H9 (cell line): ENCODE data around the gene PCCA. TPM values are rescaled to one million over a fixed set of nuclear protein-coding genes. Genes with fewer than 3 reads are reported as not detected.

ENCODE experiments used
- DNase-seq: peaks from one replicate; pipeline ENCODE4 v3.0.0-alpha.2; 2017
- H2AFZ ChIP-seq: one replicate; pipeline ENCODE4 v1.6.1; 2013; ENCODE audit warnings: mild to moderate bottlenecking, low read length, control low read depth, moderate library complexity
- H2AK5ac ChIP-seq: 2 replicates; pipeline ENCODE4 v1.6.1; 2013; ENCODE audit warnings: low read length, control low read depth, mixed read lengths; ENCODE audit not compliant: insufficient read length
- H2BK120ac ChIP-seq: one replicate; pipeline ENCODE4 v1.6.1; 2013; ENCODE audit warnings: low read depth, mild to moderate bottlenecking, low read length, control low read depth, inconsistent platforms; ENCODE audit not compliant: poor library complexity, severe bottlenecking
- H2BK12ac ChIP-seq: 2 replicates; pipeline ENCODE4 v1.6.1; 2013; ENCODE audit warnings: low read length, control low read depth, mixed read lengths, low read depth; ENCODE audit not compliant: insufficient read length
- H2BK15ac ChIP-seq: 2 replicates; pipeline ENCODE4 v1.6.1; 2013; ENCODE audit warnings: low read depth, low read length, control low read depth
- H2BK20ac ChIP-seq: one replicate; pipeline ENCODE4 v1.6.1; 2013; ENCODE audit warnings: low read depth, mild to moderate bottlenecking, low read length, control low read depth, inconsistent platforms; ENCODE audit not compliant: poor library complexity, severe bottlenecking
- H2BK5ac ChIP-seq: 2 replicates; pipeline ENCODE4 v1.6.1; 2013; ENCODE audit warnings: low read length, control low read depth, mixed read lengths; ENCODE audit not compliant: insufficient read length
- H3K14ac ChIP-seq: 2 replicates; pipeline ENCODE4 v1.6.1; 2013; ENCODE audit warnings: low read length, control low read depth; ENCODE audit not compliant: insufficient read depth
- H3K18ac ChIP-seq: 2 replicates; pipeline ENCODE4 v1.6.1; 2013; ENCODE audit warnings: low read depth, mild to moderate bottlenecking, mixed read lengths, low read length, control low read depth; ENCODE audit not compliant: insufficient read length
- H3K23ac ChIP-seq: 2 replicates; pipeline ENCODE4 v1.6.1; 2013; ENCODE audit warnings: low read length, control low read depth, mixed read lengths, low read depth; ENCODE audit not compliant: insufficient read length
- H3K23me2 ChIP-seq: 2 replicates; pipeline ENCODE4 v1.6.1; 2013; ENCODE audit warnings: low read depth, mild to moderate bottlenecking, mixed read lengths, low read length, control low read depth; ENCODE audit not compliant: insufficient read length, poor library complexity, severe bottlenecking
- H3K27ac ChIP-seq: 2 replicates; pipeline ENCODE4 v1.5.1; 2013; ENCODE audit warnings: low read length, control low read depth, mixed read lengths, low read depth; ENCODE audit not compliant: insufficient read length
- H3K27me3 ChIP-seq: 2 replicates; pipeline ENCODE4 v1.6.1; 2013; ENCODE audit warnings: low read length, control low read depth, inconsistent platforms; ENCODE audit not compliant: insufficient read depth
- H3K4ac ChIP-seq: 2 replicates; pipeline ENCODE4 v1.6.1; 2013; ENCODE audit warnings: low read depth, mild to moderate bottlenecking, control low read depth, inconsistent platforms, low read length, moderate library complexity
- H3K4me1 ChIP-seq: 2 replicates; pipeline ENCODE4 v1.6.1; 2013; ENCODE audit warnings: low read length, control low read depth, inconsistent platforms; ENCODE audit not compliant: insufficient read depth
- H3K4me2 ChIP-seq: 2 replicates; pipeline ENCODE4 v1.6.1; 2013; ENCODE audit warnings: low read length, control low read depth, mixed read lengths; ENCODE audit not compliant: insufficient read length, insufficient read depth
- H3K56ac ChIP-seq: 2 replicates; pipeline ENCODE4 v1.6.1; 2013; ENCODE audit warnings: low read depth, mild to moderate bottlenecking, mixed read lengths, low read length, control low read depth; ENCODE audit not compliant: insufficient read length
- H3K79me1 ChIP-seq: 2 replicates; pipeline ENCODE4 v1.6.1; 2013; ENCODE audit warnings: low read depth, mild to moderate bottlenecking, moderate library complexity, low read length, control low read depth, inconsistent platforms; ENCODE audit not compliant: insufficient read depth, poor library complexity, severe bottlenecking
- H3K79me2 ChIP-seq: 2 replicates; pipeline ENCODE4 v1.6.1; 2013; ENCODE audit warnings: low read length, control low read depth, inconsistent platforms; ENCODE audit not compliant: insufficient read depth
- H3K9ac ChIP-seq: 2 replicates; pipeline ENCODE4 v1.6.1; 2013; ENCODE audit warnings: low read length, control low read depth, mixed read lengths; ENCODE audit not compliant: insufficient read length; ENCODE audit errors: extremely low read depth
- H3K9me3 ChIP-seq: one replicate; pipeline ENCODE4 v1.6.1; 2013; ENCODE audit warnings: low read depth, low read length, inconsistent platforms; ENCODE audit not compliant: control insufficient read depth
- H3T11ph ChIP-seq: one replicate; pipeline ENCODE4 v1.6.1; 2013; ENCODE audit warnings: mild to moderate bottlenecking, low read length, control low read depth, inconsistent platforms
- H4K20me1 ChIP-seq: one replicate; pipeline ENCODE4 v1.6.1; 2013; ENCODE audit not compliant: control insufficient read depth, insufficient read length, insufficient read depth
- H4K5ac ChIP-seq: 2 replicates; pipeline ENCODE4 v1.6.1; 2013; ENCODE audit warnings: low read depth, mild to moderate bottlenecking, mixed read lengths, low read length, control low read depth; ENCODE audit not compliant: insufficient read length
- H4K8ac ChIP-seq: replicated peaks from 2 replicates; pipeline ENCODE4 v1.6.1; 2013; ENCODE audit warnings: low read length, control low read depth, mixed read lengths, low read depth; ENCODE audit not compliant: insufficient read length
- H4K91ac ChIP-seq: 2 replicates; pipeline ENCODE4 v1.6.1; 2013; ENCODE audit warnings: low read depth, mild to moderate bottlenecking, moderate library complexity, mixed read lengths, low read length, control low read depth; ENCODE audit not compliant: insufficient read length
- H3K27ac Mint-ChIP-seq, 3 experiments: 2 replicates in 2 of 3; 3 replicates in 1 of 3; pipeline ENCODE4 v1.8.0; 2020 to 2021; ENCODE audit warnings: mixed read lengths in 3 of 3, mild to moderate bottlenecking in 1 of 3, moderate library complexity in 1 of 3
- H3K27me3 Mint-ChIP-seq: 2 replicates; pipeline ENCODE4 v1.8.0; 2021; ENCODE audit warnings: low read depth, mild to moderate bottlenecking, moderate library complexity, mixed read lengths
- H3K36me3 Mint-ChIP-seq, 3 experiments: 2 replicates in 2 of 3; 3 replicates in 1 of 3; pipeline ENCODE4 v1.8.0; 2020 to 2021; ENCODE audit warnings: low read depth in 3 of 3, mixed read lengths in 3 of 3; ENCODE audit not compliant: insufficient read depth in 1 of 3
- H3K4me1 Mint-ChIP-seq, 2 experiments: 2 replicates each; pipeline ENCODE4 v1.8.0; 2020; ENCODE audit warnings: mixed read lengths in 2 of 2
- H3K4me3 Mint-ChIP-seq, 2 experiments: 2 replicates in 1 of 2; 3 replicates in 1 of 2; pipeline ENCODE4 v1.8.0; 2020 to 2021; ENCODE audit warnings: mild to moderate bottlenecking in 2 of 2, mixed read lengths in 2 of 2, moderate library complexity in 1 of 2
- H3K9me3 Mint-ChIP-seq, 2 experiments: 2 replicates in 1 of 2; 3 replicates in 1 of 2; pipeline ENCODE4 v1.8.0; 2020; ENCODE audit warnings: mild to moderate bottlenecking in 2 of 2, mixed read lengths in 2 of 2, moderate library complexity in 1 of 2
- CTCF ChIP-seq: fragments of 200-600 bp; sonication (generic); conservative IDR thresholded peaks from 3 replicates; pipeline ENCODE4 v1.8.0; 2021; ENCODE audit warnings: antibody characterized with exemption, mild to moderate bottlenecking
- WGBS: extraction: QIAGEN DNeasy Blood & Tissue Kit; methylation state at CpG from one replicate; pipeline ENCODE4 v1.1.7; 2013; ENCODE audit warnings: missing lambda C conversion rate, low lambda C conversion rate, mixed read lengths; ENCODE audit not compliant: insufficient read length; ENCODE audit errors: extremely low coverage; 5-methylcytosine and 5-hydroxymethylcytosine counted together
- total RNA-seq: library from RNA; stranded (reverse); gene quantifications from 2 replicates; pipeline ENCODE4 v1.2.1, GENCODE V29; 2021

Gene PCCA
- total RNA-seq, 1 experiment from 2014 or later: 56.5 TPM

- no peak overlapping the region for H2BK120ac ChIP-seq
- Mint-ChIP-seq H3K27me3 (no peaks in the 10 kb centered on the region), H3K36me3 (peaks cover 0 to 8% (median 5%) of the 10 kb centered on the region in 3 experiments; a peak in 5 of 7 replicates), H3K27ac (peak overlapping the region in 1 of 3 experiments; percentile 87; a peak in 4 of 7 replicates), H3K4me1 (peaks cover 25 to 30% of the 10 kb centered on the region in 2 experiments), H3K4me3 (no peak overlapping the region; a peak in 1 of 5 replicates), H3K9me3 (no peaks in the 10 kb centered on the region)
- H4K91ac ChIP-seq: no peak overlapping the region
- H2BK15ac ChIP-seq: no peak overlapping the region
- H3K4me1 ChIP-seq: peaks cover 5% of the 10 kb centered on the region; the same call in 1 of the 2 replicates
- H4K5ac ChIP-seq: no peak overlapping the region
- DNase-seq: no peak
- H3K79me1 ChIP-seq: no peaks in the 10 kb centered on the region
- H2BK12ac ChIP-seq: no peak overlapping the region
- no peak for TF ChIP-seq CTCF
- no peak overlapping the region for H2BK5ac ChIP-seq
- WGBS: no CpG with 5 or more reads among the region's 4 CpGs
- no peak overlapping the region for H2BK20ac ChIP-seq
- H3K27me3 ChIP-seq: no peaks in the 10 kb centered on the region
- H3K9me3 ChIP-seq: no peaks in the 10 kb centered on the region
- no peak overlapping the region for H3K56ac ChIP-seq
- no peak overlapping the region for H3K14ac ChIP-seq
- H2AK5ac ChIP-seq: no peak overlapping the region
- no peak overlapping the region; the same call in 1 of the 2 replicates for H3K4ac ChIP-seq
- no peak overlapping the region for H3K23ac ChIP-seq
- no peak overlapping the region for H4K8ac ChIP-seq
- H3T11ph ChIP-seq: no peak overlapping the region
- H3K18ac ChIP-seq: no peak overlapping the region
- no peaks in the 10 kb centered on the region for H4K20me1 ChIP-seq
- H3K23me2 ChIP-seq: no peaks in the 10 kb centered on the region
- no peak overlapping the region for H2AFZ ChIP-seq
- H3K27ac ChIP-seq: no peak overlapping the region
- H3K4me2 ChIP-seq: no peak overlapping the region
- H3K79me2 ChIP-seq: no peaks in the 10 kb centered on the region
- no peak overlapping the region for H3K9ac ChIP-seq
These were observed 145.1 kb downstream of the PCCA start for GRCh38 chr13:100234006-100234405.
